Pancreas (tissue), 10 donors: ENCODE data around the gene ATF4. TPM values are rescaled to one million over a fixed set of nuclear protein-coding genes. Genes with fewer than 3 reads are reported as not detected.

Experiments used
- ATAC-seq, 4 donors: fragments of 200-7000 bp; cut with Tn5 transposase; one replicate each; pipeline versions ENCODE4 v1.8.0 to v1.9.1; 2020; ENCODE audit warnings: mild to moderate bottlenecking in 4 of 4, moderate library complexity in 4 of 4
- DNase-seq, 6 donors: peaks; one replicate each; pipeline ENCODE4 v3.0.0-alpha.2; 2020
- FAIRE-seq: peaks from 2 replicates; lab custom pipeline; 2012; peaks lifted over from hg19 to GRCh38; lab: Jason Lieb, UNC
- H3K27ac ChIP-seq, 4 donors: fragments of 200-600 bp; sonication (generic); 1 replicate in 3 of 4; 2 replicates in 1 of 4; pipeline versions ENCODE4 v1.5.0 to v1.8.0; 2020
- H3K27me3 ChIP-seq, 4 donors: fragments of 200-600 bp; one replicate each; pipeline ENCODE4 v1.8.0; 2021
- H3K36me3 ChIP-seq, 3 donors: fragments of 200-600 bp; sonication (generic) in 1 of 3; one replicate each; pipeline versions ENCODE4 v1.5.0 to v1.8.0; 2020 to 2021
- H3K4me1 ChIP-seq, 3 donors: fragments of 200-600 bp; one replicate each; pipeline ENCODE4 v1.8.0; 2021
- H3K4me3 ChIP-seq, 4 donors: fragments of 200-600 bp; sonication (generic) in 2 of 4; one replicate each; pipeline versions ENCODE4 v1.5.0 to v1.8.0; 2020 to 2021
- H3K9me3 ChIP-seq, 4 donors: fragments of 200-600 bp; one replicate each; pipeline ENCODE4 v1.8.0; 2021
- CTCF ChIP-seq, 4 donors: fragments of 200-600 bp; sonication (generic) in 3 of 4; IDR thresholded peaks; one replicate each; pipeline versions ENCODE4 v1.5.0 to v1.8.0; 2021; ENCODE audit warnings: antibody characterized with exemption in 4 of 4
- WGBS, 2 donors: extraction: QIAGEN DNeasy Blood & Tissue Kit; methylation state at CpG; one replicate each; pipeline ENCODE4 v1.1.7; 2013; 5-methylcytosine and 5-hydroxymethylcytosine counted together
- intact Hi-C, 3 donors: fragments of 100-400 bp; cut with DNase I; formaldehyde crosslinking; loops; one replicate each; pipeline versions ENCODE4 v1.11.1 to v1.14.2; 2022
- polyA plus RNA-seq, 2 donors: library from polyadenylated mRNA; stranded (reverse); fragments of 200-250 nt; gene quantifications; one replicate each; pipeline ENCODE4 v1.2.3, GENCODE V29; 2013
- total RNA-seq, 6 donors: library from RNA; stranded (reverse); fragmentation: NEBNext Ultra II Directional in 4 of 6; extraction: Animal tissue kit (Norgen Biotek cat#: 25700) in 4 of 6; gene quantifications; one replicate each; pipeline versions ENCODE4 v1.2.1 to v1.2.4, GENCODE V29; 2021 to 2023
- donor health status: healthy with polysubstance abuse.
- donor health status: DM: no; HTN: no; CAD: no; lungs with moderate emphysema.
- donor health status: DM: no; HTN: no; CAD: no.
- donor health status: control.
- donor health status: control.
- donor health status: Bipolar disorder and iron deficiency.
- donor health status: DM: yes; HTN: yes; CAD: no.
- donor health status: DM: no; HTN: no; CAD: no.
- donor health status: DM: no; HTN: no; CAD: no.
- donor health status: DM: yes; HTN: yes; CAD: no.

ATF4 gene
- total and polyA plus RNA-seq, 8 donors: 155 to 472 (median 258) TPM

DNA sequence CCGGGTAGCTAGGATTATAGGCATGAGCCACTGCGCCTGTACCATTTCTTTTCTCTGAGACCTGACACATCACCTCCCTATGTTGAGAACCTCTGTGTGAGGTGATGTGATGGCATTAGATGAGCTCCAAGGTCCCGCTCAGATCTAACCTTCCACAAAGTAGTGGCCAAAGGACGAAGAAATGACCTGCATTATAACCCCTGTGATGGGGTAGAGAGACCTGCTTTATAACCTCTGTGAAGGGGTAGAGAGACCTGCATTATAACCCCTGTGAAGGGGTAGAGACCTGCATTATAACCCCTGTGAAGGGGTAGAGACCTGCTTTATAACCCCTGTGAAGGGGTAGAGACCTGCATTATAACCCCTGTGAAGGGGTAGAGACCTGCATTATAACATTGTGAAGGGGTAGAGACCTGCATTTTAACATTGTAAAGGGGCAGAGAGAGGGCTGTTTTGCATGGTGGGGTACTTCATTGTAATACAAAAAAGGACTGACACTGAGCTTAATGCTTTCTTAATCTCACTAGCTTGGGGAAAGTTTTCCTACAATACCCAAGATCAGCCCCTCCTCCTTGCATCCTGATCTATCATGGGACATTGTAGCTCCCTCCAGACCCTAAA is 9.7 kb upstream of the ATF4 start:
- peaks cover 6 to 59% (median 30%) of the 10 kb centered on the region in 3 donors for H3K36me3 ChIP-seq
- TF ChIP-seq CTCF (IDR thresholded peaks at IDR 0.05): no peak

DNA sequence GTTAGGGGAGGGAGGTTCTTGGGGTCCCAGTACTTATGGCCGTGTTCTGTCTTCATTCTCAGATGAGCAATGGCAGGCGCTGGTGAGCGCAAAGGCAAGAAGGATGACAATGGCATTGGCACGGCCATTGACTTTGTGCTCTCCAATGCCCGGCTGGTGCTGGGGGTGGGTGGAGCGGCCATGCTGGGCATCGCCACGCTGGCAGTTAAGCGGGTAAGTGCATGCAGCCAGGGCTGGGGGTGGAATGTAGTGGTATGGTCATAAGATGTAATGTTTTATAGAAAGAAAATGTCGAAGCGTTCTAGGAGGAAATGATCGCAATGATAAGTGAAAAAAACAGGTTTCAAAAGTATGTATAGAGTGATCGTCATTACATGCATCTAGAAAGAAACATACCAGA is 9.1 kb upstream of the ATF4 start:
- no peaks in the 10 kb centered on the region for H3K27me3 ChIP-seq
- intact Hi-C loops: no loop called here
- ATAC-seq (no peak), DNase-seq (no peak), FAIRE-seq (no peak)
- H3K27ac ChIP-seq: no peak overlapping the region
- WGBS, 2 donors: 91 to 97% methylated on average over 13 of the region's 13 CpGs
- H3K9me3 ChIP-seq: no peaks in the 10 kb centered on the region
- no peak overlapping the region for H3K4me3 ChIP-seq
- peaks cover 6 to 55% (median 33%) of the 10 kb centered on the region in 3 donors for H3K36me3 ChIP-seq
- TF ChIP-seq CTCF (IDR thresholded peaks at IDR 0.05): no peak
- H3K4me1 ChIP-seq: no peaks in the 10 kb centered on the region

More for the DNA sequence above, 9.7 kb upstream of the ATF4 start:
- FAIRE-seq (no peak), DNase-seq (no peak), ATAC-seq (no peak)
- no peaks in the 10 kb centered on the region for H3K9me3 ChIP-seq
- H3K4me3 ChIP-seq: no peak overlapping the region
- no peak overlapping the region for H3K27ac ChIP-seq
- 88 to 95% methylated on average over 4 of the region's 4 CpGs for WGBS, 2 donors
- no peaks in the 10 kb centered on the region for H3K4me1 ChIP-seq
- no peaks in the 10 kb centered on the region for H3K27me3 ChIP-seq
- intact Hi-C loops: no loop called here

DNA sequence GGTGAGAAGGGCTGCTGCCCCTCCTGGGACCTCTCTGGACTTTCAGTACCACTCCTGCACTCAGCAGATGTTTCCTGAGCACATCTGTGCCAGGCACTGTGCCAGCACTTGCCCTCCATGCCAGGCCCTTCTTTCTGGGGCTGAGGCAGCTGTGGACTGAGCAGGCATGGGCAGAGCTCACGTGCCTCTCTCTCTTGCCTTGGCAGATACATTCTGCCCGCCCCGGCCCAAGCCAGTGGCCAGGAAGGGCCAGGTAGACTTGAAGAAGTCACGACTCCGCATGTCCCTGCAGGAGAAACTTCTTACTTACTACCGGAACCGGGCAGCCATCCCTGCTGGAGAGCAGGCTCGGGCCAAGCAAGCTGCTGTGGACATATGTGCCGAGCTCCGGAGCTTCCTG is 8.3 kb upstream of the ATF4 start:
- Histone ChIP-seq H3K9me3 (no peaks in the 10 kb centered on the region), H3K36me3 (peaks cover 6 to 55% (median 33%) of the 10 kb centered on the region in 3 donors), H3K27ac (no peak overlapping the region), H3K4me1 (no peaks in the 10 kb centered on the region), H3K27me3 (no peaks in the 10 kb centered on the region), H3K4me3 (no peak overlapping the region)
- intact Hi-C loops: no loop called here
- WGBS, 2 donors: 91 to 92% methylated on average over 10 of the region's 10 CpGs
- TF ChIP-seq CTCF (IDR thresholded peaks at IDR 0.05): no peak
- DNase-seq: peak in 1 of 6 donors; percentile 67
- no peak for ATAC-seq
- no peak for FAIRE-seq

DNA sequence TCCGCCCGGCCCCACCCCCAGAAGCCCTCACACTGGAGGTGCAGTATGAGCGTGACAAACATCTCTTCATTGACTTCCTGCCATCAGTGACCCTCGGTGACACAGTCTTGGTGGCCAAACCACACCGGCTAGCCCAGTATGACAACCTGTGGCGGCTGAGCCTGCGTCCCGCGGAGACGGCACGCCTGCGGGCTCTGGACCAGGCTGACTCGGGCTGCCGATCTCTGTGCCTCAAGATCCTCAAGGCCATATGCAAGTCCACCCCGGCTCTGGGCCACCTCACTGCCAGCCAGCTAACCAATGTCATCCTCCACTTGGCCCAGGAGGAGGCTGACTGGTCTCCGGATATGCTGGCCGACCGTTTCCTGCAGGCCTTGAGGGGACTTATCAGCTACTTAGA is 6.6 kb upstream of the ATF4 start:
- DNase-seq (peak in 1 of 6 donors; percentile 58), FAIRE-seq (no peak), ATAC-seq (peak in 1 of 4 donors; percentile 10)
- H3K27ac ChIP-seq: no peak overlapping the region
- no peaks in the 10 kb centered on the region for H3K9me3 ChIP-seq
- peaks cover 6 to 44% (median 33%) of the 10 kb centered on the region in 3 donors for H3K36me3 ChIP-seq
- peaks cover 0 to 7% (median 4%) of the 10 kb centered on the region in 3 donors for H3K4me1 ChIP-seq
- no peak for TF ChIP-seq CTCF (IDR thresholded peaks at IDR 0.05)
- no peaks in the 10 kb centered on the region for H3K27me3 ChIP-seq
- intact Hi-C loops: no loop called here
- H3K4me3 ChIP-seq: no peak overlapping the region
- WGBS, 2 donors: 75% methylated on average over 18 of the region's 18 CpGs

- Histone ChIP-seq H3K36me3 (peaks cover 6 to 43% (median 33%) of the 10 kb centered on the region in 3 donors), H3K27me3 (no peaks in the 10 kb centered on the region), H3K4me3 (no peak overlapping the region), H3K9me3 (no peaks in the 10 kb centered on the region), H3K27ac (no peak overlapping the region), H3K4me1 (peaks cover 0 to 10% (median 7%) of the 10 kb centered on the region in 3 donors)
- peak; percentile 29 to 73 (median 60) for TF ChIP-seq CTCF (IDR thresholded peaks at IDR 0.05)
- ATAC-seq (peak; percentile 35 to 65 (median 58)), FAIRE-seq (no peak), DNase-seq (peak in 3 of 6 donors; percentile 32 to 82 (median 66))
- WGBS, 2 donors: 37 to 42% methylated on average over 8 of the region's 8 CpGs
- intact Hi-C loops: no loop called here
Measured at GRCh38 chr22:39514373-39514973, 5.9 kb upstream of the ATF4 start.
